Measurements from ENCODE around the gene CRYGB.
"Not testable (repeated sequence)": the region's sequence is repeated elsewhere in the genome, so short reads cannot be mapped to it uniquely, and the experiment has no call there.

CRYGB gene

DNA sequence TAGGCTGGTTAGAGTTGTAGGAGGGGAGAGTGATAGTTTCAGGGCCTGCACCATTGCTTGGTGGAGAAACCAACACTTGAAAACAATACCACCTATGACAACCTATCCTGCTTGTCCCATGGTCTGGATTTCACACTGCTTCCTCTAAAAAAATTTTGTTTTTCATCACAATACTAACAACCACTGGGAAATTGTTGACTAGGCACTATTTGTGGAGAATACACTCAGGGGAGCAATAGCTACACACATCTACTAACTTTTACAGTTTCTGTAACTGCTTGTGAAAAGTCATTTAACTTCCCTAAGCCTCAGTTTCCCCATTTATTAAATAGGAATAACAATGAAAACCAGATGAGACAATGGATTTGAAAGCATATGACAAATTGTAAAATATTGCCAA lies 4.1 kb upstream of the CRYGB start:
- DNase-seq (ENCODE audit: low spot score), result no peak

DNA sequence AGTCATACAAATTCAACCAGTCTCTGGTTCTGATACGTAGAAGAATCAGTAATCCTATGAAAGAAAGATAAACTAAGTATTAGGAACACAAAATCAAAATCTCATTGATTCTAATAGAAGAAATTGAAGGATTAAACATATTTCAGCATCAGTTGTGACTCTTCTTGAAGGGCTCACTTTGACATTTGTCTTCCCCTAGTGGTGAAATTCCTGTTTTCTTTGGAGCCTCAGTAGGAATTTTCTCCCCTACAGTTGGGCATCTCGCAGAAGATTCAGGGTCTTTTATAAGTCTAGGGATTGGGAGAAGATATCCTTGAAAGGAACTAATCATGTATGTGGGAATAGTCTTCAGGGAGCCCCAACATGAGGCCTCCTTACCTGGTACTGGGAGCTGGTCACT lies 2.8 kb upstream of the CRYGB start:
- DNase-seq (ENCODE audit: low spot score), result no peak

DNA sequence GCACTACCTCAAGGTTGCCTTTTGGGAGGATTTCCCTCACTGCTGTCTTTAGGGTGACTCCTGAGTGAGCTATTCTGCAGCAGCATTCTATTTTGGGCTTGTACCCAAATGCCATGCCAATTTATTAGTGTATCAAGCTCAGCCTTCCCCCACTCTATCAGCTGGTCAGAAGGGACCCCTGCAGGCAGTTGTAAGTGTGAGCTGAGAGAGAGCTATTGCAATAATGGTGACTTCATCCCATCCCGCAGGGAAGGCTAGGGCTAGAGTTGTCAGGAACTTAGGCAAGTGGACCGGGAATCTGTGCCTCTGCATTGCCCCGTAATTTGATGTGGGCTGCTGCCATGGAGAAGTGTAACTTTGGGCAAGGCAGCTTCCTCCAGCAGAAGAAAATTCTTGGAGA lies 1.8 kb upstream of the CRYGB start:
- no peak for DNase-seq (ENCODE audit: low spot score)

DNA sequence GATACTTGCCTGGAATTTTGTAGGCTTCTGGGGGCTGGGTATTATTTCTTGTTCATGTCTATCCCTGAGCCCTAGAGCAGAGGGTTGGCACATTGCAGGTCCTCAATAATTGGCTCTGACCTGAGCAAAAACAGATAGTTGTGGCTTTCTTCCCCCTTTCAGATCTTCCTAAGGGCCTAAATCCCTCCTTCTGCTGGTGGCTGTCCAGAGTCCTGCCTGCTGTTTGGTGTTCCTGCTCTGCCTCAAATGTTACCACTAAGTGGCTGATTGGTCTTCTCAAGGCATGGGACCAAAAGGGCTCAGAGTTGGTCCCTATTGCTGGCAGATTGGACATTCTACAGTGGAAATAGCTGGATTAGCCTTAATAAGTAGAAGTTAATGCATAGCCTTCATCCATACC lies 1.1 kb upstream of the CRYGB start:
- no peak for DNase-seq (ENCODE audit: low spot score)

DNA sequence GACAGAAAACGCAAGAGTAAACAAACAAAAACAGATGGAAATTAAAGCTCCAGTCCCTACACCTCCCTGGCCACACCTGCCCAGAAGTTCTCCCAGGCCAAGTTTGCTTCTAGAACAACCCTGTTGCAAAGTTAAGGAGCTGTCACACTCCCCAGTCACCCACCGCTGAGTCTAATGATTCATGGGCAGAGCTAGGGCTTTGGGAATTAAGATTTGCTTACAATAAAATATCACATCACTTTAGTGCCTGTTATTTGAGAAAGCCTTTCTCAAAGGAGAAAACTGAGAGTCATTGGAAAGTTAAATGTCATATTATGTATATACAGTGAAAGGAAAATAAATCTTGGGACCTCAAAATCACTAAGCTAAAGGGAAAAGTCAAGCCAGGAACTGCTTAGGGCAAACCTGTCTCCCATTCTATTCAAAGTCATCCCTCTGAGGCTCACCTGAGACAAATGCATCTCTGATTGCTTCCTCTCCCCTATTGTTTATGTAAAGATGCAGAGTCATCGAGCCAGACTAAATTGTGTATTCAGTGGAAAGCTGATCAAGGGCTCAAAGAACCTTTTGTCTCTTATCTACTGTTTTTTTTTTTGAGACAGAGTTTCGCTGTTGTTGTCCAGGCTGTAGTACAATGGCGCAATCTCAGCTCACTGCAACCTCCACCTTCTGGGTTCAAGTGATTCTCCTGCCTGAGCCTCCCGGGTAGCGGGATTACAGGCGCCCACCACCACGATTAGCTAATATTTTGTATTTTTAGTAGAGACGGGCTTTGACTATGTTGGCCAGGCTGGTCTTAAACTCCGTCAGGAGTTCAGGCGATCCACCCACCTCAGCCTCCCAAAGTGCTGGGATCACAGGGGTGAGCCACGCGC lies 2.8 kb downstream of the CRYGB start:
- no peak for DNase-seq (ENCODE audit: low spot score)

DNA sequence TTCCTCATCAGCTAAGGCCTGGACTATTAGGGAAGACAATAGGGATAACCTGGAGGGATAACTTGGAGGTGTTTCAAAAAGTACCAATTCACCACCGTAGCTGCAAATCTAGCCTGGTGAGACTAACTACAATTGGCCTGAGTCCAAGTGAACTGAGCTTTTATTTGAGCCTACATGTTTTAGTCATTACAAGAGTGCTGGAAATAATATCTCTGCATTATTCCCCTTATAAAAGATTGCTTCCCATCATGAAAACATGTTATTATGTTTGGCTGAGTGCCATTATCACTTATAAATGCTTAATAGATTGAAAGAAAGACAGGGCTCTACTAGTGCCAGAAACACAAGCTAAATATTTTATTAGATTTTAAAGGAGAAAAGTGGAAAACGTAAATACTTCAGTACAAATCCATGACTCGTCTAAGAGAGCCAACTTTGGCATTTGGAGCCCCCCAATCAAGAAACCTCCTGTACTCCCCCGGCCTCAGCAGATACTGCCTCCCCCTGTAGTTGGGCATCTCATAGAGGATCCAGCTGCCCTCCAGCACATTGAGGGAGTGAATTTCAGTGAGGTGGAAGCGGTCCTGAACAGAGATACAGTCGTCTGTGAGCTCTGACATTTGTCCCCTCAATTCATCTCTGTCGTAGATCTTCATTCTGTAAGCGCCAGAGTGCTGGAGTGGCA lies 3.6 kb downstream of the CRYGB start:
- DNase-seq (ENCODE audit: low spot score), result no peak

DNA sequence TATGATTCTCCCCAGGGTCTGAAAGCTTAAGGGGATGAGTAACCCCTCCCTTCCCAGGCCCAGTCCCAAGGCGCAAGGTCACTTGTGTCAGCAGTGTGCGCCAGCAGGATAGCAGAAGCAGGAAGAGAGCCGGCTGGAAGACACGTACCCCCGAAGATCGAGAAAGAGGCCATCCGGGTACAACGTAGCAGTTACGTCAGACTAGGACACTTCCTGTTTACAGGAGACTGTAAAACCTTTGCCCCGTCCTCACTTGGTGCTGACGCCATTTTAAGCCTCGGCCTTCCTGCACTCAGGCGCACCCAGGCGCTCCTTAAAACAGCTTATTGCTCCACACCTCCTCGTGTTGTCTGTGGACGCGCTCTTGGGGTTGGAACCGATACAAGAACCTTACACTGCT lies 6.5 kb downstream of the CRYGB start:
- no peak for DNase-seq (ENCODE audit: low spot score)

DNA sequence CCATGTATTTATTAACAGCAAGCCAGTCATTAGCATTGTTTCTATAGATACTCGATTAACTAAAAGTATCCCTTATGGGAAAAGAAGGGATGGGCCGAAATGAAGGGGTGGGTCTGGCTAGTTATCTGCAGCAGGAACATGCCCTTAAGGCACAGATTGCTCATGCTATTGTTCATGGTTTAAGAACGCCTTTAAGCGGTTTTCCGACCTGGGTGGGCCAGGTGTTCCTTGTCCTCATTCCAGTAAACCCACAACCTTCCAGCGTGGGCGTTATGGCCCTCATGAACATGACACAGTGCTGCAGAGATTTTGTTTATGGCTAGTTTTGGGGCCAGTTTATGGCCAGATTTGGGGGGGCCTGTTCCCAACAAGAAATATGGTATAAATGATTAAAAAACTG lies 7.6 kb downstream of the CRYGB start:
- DNase-seq (ENCODE audit: low spot score), result not testable (repeated sequence)

DNA sequence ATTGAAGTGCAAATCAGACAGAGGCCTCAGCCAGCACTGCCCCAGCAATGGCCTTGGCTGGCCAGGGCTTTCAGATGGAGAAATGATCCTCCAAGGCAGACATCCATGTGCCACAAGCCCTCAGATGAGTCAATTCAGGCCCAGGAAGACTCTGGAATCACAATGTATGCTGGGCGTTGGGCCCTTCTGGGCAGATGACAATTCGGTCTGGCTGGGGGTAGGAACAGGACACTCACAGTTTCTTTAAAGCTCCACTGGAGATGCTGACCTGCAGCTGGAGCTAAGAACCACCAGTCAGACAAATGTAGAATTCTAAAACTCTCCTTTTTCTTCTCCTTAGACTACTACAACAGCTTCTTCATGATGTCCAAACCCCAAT lies 9.3 kb downstream of the CRYGB start:
- DNase-seq (ENCODE audit: low spot score), result no peak

DNA sequence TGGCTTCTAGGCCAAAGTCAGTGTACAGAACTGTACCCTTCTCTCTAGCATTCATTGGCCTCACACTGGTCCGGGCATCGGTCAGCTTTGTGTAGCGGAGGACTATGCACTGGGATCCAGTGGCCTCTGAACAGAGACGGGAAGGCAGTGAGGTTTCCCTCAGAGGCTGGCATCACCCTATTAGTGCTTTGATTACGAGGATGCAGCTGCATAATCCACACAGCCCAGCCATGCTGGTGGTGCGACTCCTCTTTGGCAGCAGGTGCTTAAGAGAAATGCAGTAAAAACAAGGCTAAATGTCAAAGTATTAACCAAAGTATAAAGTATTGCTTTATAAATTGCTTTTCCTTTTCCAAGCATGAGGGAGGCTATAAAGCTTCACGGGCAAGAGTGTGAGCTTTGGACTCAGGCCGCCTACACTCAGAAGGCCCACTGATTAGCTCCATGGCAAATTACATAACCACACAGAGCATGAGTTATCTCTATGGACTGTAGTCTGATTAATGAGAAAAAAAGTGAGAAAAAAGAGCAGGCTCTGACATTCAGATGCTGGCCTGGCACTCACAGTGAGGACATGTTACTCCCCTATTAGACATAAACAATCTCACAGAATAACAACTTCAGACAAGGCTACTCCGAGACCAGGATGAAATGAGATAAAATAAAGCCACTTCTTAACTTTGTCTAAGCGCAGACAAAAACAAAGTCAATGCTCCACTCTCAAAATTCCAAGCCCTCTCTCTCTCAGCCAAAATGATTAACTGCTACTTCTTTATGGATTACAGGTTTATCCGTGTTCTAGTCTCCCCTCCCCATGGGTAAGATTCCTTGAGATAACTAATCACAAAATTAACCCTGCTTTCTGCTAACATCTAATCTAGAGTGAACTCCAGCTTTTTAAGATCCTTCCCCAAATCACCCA lies 9.9 kb downstream of the CRYGB start:
- DNase-seq (ENCODE audit: low spot score), result no peak

DNA sequence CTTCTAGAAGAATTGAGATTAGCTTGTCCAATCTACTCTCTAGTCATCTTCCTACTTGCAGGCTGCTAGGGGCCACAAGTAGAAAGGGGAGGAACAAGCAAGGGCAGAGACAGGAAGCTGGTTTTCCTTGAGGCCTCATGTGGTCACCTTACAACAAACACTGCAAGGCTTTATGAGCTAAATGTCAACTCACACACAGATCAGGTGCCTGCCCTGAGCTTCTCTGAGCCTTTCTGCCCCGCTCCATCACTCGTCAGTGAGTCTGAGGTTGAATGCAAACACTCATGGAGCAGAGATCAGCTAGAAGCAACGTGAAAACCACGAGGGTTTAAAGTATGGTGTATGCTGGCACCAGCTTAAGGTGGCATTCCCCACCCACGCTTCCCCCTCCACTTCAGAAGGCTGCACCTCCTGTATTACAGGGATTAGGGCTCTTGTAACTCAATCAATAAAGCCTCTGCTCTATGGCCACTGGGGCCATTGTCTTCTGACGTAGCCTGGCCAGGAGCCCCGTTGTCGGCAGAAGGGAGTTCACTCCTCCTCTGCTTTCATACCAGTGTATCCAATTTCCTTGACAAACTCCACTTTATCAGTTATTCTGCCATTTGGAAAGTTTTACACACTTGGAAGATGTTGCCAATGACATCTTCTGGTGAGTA lies 10.9 kb downstream of the CRYGB start:
- DNase-seq (ENCODE audit: low spot score), result no peak

DNA sequence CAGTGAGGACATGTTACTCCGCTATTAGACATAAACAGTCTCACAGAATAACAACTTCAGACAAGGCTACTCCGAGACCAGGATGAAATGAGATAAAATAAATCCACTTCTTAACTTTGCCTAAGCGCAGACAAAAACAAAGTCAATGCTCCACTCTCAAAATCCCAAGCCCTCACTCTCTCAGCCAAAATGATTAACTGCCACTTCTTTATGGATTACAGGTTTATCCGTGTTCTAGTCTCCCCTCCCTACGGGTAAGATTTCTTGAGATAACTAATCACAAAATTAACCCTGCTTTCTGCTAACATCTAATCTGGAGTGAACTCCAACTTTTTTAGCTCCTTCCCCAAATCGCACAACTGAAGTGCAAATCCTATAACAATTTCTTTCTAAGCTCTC lies 15.2 kb downstream of the CRYGB start:
- no peak for DNase-seq (ENCODE audit: low spot score)

DNA sequence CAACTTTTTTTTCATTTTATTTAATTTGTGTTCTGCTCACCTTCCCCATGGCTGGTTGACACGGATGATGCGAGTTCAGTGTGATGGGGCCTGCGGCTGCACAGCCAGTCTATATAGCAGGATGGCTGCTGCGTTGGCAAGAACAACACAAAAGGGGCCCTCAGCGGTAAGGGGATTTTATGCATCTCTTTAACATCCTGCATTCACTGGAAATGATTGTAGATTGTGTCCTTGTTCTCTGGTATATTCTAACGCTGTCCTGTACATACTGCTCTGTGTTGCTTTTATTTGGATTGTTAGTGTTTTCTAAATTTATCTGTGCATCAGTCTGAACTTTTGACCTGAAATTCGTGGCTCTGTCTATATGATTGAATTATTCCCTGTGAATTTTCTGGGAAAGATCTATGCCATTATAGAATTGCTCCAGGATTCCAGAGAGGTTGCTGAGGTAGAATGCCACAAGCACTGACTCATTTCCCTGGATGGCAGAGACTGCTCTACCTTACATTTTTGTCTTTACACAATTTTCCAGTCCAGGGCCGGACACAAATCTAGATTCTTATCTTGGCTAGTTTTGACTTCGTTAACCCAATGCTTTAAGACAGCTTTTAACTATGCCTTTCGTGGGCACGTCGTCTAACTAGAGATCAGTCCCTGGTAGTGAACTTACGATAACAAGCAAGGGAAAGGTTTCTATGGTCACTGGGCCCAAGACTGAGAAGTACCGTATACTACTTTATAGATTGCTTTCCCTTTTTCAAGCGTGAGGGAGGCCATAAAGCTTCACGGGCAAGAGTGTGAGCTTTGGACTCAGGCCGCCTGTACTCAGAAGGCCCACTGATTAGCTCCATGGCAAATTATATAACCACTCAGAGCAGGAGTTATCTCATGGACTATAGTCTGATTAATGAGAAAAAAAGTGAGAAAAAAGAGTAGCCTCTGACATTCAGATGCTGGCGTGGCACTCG lies 15.9 kb downstream of the CRYGB start, which contains the start of gene CRYGC:
TSS of gene CRYGC (minus strand) at position 85 of the 968 bp plus-strand sequence. CDS start at position 49, 36 bp downstream.
- peak; percentile 44 for DNase-seq (ENCODE audit: low spot score)

DNA sequence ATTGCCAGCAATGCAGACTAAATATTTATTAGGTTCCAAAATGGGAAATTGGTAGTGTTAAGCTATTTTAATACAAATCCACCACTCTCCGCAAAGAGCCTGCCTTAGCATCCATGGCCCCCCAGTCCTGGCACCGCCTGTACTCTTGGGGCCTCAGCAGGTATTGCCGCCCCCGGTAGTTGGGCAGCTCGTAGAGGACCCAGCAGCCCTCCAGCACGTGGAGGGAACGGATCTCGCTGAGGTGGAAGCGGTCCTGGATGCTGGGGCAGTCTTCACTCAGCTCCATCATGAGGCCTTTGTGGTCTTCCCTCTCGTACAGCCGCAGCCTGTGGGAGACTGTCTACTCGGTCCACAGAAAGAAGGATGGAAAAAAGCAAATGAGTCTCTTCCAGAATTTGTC lies 17.8 kb downstream of the CRYGB start:
- no peak for DNase-seq (ENCODE audit: low spot score)

DNA sequence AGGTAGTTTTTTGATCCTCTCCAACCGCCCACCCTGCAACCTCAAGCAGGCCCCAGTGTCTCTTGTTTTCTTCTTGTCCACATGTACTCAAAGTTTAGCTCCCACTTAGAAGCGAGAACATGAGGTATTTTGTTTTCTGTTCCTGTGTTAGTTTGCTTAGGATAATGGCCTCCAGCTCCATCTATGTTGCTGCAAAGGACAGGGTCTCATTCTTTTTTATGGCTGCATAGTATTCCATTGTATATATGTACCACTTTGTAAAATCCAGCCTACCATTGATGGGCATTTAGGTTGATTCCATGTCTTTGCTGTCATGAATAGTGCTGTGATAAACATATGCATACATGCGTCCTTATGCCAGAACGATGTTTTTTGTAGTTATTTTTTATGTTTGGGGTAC lies 18.9 kb downstream of the CRYGB start:
- no peak for DNase-seq (ENCODE audit: low spot score)

DNA sequence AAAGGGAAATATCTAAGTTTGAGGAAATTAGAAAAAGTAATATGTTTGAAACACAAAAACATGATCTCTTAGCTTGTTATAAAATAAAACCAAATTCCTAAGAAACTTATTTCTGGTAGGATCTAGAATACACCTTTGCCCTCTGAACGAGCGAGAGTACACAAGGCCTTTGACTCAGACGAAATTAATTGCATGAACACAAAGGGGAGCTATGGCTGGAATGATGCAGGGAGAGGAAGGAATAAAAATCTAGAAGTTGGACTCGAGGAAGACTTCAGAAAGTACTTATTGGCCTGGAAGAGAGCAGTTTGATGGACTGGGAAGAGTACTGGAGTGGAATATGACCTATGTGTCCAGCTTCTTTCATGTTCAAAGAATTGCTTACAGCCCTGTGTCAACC lies 20.7 kb downstream of the CRYGB start:
- DNase-seq (ENCODE audit: low spot score), result no peak

DNA sequence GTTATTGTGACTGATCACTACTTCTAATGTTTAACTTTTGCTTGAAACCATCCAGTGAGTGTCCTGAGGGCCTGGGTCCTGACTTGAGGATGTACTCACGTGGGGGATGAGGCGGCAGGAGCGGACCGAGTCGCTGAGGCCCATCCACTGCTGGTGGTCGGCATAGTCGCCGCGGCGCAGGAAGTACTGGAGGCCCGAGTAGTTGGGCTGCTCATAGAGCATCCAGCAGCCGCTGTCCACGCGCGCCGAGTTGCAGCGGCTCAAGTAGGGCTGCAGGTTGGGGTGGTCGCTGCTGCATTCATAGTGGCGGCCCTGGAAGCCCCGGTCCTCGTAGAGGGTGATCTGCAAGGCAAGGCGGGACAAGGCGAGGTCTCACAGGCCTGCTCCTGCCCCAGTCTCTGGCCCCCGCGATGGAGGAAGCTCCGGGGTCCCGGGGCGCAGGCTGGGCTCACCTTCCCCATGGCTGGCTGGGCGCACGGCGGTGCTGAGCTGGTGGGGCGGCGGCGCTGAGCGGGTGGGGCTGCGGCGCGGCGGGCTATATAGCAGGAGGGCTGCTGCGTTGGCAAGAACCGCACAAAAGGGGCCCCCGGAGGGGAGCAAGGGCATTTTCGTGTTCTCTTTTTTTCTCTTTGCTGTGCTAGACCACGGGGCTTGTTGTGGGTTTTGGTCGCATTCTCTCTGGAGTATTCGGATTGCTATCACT lies 21.8 kb downstream of the CRYGB start, which contains the start of gene CRYGD:
TSS of gene CRYGD (minus strand) at position 512 of the 703 bp plus-strand sequence. CDS start at position 461, 51 bp downstream.
- not testable (repeated sequence) for DNase-seq (ENCODE audit: low spot score)

DNA sequence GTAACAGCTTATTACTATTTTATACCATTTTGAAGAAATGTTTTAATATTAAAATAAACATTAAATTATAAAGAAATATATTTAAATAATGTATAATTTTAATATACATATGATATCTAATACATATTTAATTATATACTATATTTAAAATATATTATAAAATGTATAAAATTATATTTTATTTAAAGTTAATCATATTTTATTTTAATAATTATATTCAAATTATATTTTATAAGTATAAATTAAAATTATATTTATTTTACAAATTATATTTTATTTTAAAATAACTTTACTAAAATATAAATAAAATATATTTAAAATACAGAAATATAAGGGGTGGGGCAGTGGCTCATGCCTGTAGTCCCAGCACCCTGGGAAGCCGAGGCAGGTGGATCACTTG lies 23.7 kb downstream of the CRYGB start:
- no peak for DNase-seq (ENCODE audit: low spot score)

DNA sequence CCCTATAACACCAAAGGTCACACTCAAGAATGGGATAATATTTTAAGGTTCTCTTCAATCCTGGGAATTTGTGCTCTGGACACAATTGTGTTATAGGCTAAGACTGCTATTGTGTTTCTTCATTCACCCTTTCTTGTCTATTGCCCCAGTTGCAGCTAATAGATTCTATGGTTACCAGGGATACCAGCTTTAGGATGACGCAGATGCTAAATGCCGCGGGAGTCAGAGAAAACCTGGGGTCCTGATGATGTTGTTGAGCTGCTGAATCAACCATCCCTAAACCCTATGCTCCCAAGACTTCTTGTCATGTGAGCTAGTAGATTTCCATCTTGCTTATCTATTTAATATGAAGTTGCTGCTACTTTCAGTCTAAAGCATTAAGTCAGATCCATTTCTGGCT lies 27.0 kb downstream of the CRYGB start:
- DNase-seq (ENCODE audit: low spot score), result no peak

DNA sequence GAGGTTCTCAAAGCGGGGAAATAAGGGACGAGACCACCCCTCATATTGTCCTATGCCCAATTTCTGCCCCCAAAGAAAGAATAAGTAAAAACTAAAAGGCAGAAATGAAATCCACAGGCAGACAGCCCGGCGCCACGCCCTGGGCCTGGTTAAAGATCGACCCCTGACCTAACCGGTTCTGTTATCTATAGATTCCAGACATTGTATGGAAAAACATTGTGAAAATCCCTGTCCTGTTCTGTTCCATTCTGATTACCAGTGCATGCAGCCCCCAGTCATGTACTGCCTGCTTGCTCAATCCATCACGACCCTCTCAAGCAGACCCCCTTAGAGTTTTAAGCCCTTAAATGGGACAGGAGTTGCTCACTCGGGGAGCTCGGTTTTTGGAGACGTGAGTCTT lies 28.6 kb downstream of the CRYGB start:
- not testable (repeated sequence) for DNase-seq (ENCODE audit: low spot score)

Data from HuH-7.5 (cell line).